GM21717 (cell line): ENCODE data around the gene ERN1.
A peak's percentile ranks its signal among the peaks of the same experiment; 100 is the strongest.
"Not testable (repeated sequence)": the region's sequence is repeated elsewhere in the genome, so short reads cannot be mapped to it uniquely, and the experiment has no call there.

Experiments
- ATAC-seq: cut with Tn5 transposase; IDR thresholded peaks from one replicate; pipeline ENCODE4 v1.9.1; 2021; ENCODE audit warnings: mild to moderate bottlenecking, moderate library complexity; ENCODE audit not compliant: unreplicated experiment

Gene ERN1

DNA sequence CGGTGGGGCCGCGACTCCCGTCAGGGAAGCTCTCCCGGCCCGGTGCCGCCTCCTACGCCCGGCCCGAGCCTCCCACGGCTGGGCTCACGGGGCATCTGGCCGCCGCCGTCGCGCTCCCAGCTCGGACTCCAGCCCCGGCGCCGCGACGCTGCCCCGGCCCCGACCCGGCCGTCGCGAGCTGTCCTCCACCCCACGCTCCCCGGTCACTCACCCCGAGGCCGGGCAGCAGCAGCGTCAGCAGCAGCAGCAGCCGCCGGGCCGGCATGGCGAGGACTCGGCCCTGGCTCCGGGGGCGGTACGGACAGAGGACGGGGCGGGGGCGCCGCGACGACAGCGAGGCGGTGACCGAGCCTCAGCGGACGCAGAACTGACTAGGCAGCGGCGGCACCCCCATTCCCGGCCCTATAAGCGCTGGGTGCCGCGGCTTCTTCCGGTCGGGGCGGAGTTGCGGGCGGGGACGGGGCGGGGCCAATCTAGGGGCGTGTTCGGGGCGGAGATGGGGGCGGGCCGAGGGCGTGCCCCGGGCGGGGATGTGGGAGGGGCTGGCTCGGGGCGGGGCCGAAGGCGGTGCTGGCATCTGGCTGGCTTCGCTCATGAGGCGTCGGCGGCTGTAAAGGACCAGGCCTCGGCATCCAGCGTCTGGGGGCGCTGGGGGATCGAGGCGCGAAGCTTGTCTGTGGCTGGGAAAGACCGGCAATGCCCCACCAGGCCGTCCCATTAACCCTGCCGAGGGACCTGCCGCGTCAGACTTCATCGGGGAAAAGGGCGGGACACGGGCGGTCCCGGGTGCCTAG, at the start of gene ERN1:
Gene ERN1 (minus strand): TSS at position 380 of the 794 bp plus-strand sequence. CDS start 115 bp downstream, at position 265.
- peak; percentile 74 for ATAC-seq

- not testable (repeated sequence) for ATAC-seq
These were observed 49.1 kb upstream of the ERN1 start for GRCh38 chr17:64179024-64179423.

DNA sequence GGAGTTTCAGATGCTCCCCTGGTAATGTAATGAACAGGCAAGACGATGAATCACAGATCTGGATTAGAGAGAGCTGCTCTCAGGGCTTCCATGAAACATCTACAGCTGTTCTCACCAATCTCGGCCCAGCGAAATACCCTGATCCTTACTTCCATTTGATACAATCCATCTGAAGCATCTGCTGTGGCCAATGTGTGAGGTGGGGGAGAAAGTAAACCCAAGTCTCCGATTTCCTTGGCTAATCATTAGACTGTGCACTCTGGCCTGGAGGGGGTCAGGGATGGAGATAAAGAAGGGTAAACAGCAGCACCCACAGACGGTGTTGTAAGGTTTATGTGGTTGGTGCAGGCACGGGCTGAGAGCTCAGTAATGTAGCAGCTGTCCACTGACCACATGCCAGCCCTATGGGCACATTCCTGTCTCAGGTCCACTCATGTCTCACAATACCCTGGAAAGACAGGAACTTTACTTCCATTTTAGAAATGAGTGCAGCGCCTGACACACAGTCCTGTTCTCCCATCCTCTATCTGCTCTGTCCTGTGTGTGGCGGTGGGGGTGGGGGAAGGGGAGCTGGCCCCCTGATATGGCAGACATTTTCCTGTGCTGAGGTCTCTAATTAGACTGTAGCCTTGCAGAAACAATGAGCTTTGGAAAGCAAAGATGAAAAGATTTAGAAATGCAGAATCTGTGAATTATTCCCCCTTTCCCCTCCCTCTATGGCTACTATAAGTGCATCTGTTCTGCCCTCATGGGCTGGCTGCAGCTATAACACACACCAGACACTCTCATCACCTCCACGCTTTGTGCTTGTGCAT, 48.3 kb upstream of the ERN1 start:
- ATAC-seq, result no peak

GRCh38 chr17:64177311-64178010, 47.5 kb upstream of the ERN1 start:
- no peak for ATAC-seq

- ATAC-seq, result no peak
These were observed 46.6 kb upstream of the ERN1 start for GRCh38 chr17:64176556-64176955.

- no peak for ATAC-seq
These were observed 44.9 kb upstream of the ERN1 start for GRCh38 chr17:64174686-64175456.

DNA sequence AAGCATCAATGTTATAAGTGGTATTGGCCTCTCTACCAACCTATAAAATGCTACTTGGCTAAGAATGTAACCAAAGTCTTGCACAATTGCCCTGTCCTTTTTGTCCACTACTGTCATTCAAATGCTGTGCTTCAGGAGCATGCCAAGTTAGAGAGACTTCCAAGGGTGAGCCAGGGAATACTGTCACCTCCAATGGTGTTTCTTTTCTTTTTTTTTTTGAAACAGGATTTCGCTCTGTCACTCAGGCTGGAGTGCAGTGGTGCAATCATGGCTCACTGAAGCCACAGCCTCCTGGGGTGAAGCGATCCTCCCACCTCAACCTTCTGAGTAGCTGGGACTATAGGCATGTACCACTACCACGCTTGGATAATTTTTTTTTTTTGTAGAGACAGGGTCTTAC, 43.7 kb upstream of the ERN1 start:
- no peak for ATAC-seq

GRCh38 chr17:64172510-64172909, 42.6 kb upstream of the ERN1 start:
- no peak for ATAC-seq

GRCh38 chr17:64171041-64171440, 41.1 kb upstream of the ERN1 start:
- ATAC-seq, result no peak

DNA sequence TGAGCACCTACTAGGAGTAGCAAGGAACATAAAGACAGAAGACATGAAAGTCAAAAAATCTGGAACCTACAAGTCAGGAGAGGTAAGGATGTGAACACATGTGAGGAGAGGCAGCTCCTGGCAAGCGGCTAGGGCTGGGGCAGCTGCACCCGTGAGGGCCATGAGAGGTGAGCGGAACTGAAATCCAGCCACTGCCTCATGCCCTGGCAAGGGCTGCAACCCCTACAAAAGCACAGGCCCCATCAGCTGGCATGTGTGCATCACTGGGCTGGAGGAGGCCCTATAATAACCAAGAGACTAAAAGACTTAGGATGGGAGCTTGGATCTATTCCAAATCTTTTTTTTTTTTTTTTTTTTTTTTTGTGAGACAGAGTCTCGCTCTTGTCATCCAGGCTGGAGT, 40.3 kb upstream of the ERN1 start:
- no peak for ATAC-seq

GRCh38 chr17:64167666-64168065, 37.7 kb upstream of the ERN1 start:
- not testable (repeated sequence) for ATAC-seq

GRCh38 chr17:64166876-64167275, 36.9 kb upstream of the ERN1 start:
- no peak for ATAC-seq

DNA sequence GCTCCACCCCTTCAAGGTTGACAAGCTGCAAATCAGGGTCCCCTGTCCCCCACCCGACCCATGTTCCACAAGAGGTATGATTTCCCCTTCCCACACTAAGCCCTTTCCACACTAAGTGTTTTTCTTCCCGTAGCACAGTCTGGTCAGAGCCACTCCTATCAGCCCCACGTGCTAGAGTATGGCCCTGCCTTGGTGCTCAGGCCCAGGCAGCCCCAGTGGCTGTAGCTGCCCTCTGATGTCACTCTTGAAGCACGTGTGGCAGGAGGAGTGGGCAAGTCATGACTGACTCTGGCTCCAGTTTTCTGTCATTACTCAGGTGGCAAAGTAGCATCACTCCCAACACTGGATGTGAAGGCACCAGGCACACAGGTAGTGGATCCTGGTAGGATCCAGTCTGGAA, 35.4 kb upstream of the ERN1 start:
- ATAC-seq, result no peak

DNA sequence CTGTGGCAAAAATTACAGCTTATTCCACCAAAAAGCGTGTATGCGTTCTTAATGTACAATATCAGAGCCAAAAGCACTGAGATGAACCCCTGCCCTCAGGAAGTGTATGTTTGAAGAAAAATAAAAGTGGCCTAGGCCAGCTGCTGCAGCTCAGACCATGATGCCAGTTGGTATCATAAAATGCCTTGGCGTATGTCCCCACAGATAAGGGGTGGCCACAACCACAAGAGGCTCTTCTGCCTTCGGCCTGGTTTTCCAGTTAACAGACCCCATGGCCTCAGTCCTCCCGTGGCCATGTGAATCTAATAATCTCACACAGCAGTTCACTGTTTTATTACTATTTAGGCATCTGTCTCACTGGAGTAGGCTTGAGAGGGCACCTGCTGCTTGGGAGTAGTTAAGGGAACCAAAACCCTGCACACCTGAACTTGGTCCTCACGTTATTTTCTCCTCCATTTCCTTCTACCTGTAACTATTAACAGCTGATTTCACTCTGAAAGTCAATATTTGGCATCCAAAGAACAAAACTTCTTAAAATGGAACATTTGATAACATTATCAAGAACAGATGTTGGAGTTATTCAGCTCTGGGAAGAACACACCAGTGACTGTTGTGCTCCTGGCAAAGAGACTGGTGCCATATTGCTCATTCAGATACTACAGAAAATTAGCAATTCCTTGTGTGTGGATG, 34.8 kb upstream of the ERN1 start:
- no peak for ATAC-seq

- no peak for ATAC-seq
These were observed 33.5 kb upstream of the ERN1 start for GRCh38 chr17:64163468-64163867.

- ATAC-seq, result no peak
These were observed 32.6 kb upstream of the ERN1 start for GRCh38 chr17:64162554-64162953.

DNA sequence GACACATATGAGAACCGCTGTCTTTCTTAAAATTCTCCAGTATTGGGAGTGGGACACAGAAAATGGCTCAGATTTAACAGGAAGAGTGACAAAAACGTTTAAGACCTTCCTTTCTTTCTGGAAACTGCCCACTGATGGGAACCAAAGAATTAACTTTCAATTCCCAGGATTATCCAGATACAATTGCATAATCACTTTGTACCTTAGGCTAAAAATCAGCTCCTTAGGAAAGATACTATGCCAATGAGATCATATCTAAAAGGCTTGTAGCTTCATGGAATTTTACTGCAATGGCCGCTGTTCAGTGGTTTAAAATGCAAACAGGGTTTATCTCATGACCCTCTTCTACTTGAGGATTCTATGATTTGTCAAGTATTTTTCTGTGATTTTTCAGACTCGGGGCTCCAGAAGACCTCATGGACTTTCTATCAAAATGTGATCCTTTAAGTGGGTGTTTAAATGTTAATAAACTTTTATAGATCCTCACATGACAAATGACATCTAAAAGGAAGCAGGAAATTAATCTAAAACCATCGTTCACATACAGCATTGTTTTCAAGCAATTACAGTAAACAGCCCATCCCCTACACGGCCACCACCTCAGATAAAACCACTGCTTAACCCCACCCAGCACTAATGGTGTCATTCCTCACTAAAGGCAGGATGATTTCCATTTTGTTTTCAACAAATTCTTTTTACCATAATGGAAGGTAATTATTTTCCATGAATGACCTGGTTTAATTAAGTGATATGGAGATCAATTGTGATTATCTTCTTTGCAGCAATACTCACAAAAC, 31.6 kb upstream of the ERN1 start:
- no peak for ATAC-seq

- ATAC-seq, result no peak
These were observed 30.4 kb upstream of the ERN1 start for GRCh38 chr17:64160378-64160777.

DNA sequence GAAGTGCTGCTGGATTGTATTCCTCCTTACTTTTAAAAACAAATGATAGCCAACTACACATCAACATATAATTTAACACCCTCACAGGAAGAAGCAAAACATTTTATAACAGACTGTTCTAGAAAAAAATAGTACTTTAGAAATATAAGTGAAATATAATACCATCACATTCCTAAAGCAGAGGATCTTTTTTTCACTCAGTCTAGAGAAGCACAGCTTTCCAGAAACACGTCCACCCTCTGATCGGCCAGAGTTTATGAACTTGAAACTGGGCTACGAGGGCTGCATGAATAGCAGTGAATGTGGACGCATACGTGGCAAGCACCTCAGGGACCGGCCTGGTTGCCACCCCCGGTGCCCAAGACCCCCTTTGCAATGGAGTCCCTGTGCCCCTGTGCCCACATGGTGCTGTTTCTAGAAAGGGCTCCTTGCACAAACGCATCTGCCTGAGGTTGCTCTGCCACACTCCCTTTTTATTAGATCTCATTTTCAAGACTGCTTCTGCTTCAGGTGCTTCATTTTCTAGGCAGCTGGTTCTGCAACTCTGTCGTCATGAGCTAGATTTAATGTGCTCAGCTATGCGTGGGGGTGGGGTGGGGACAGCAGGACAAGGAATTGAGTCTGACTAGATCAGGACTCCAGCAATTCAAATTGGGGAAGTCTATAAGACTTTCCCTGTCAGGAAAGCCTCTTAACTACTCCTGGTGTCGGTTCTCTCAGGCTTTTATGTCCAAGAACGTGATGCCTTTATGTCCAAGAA, 29.1 kb upstream of the ERN1 start:
- no peak for ATAC-seq
